ENCODE measurements around the gene ABHD14A. TPM values are rescaled to one million over a fixed set of nuclear protein-coding genes. Genes with fewer than 3 reads are reported as not detected.
A peak's percentile ranks its signal among the peaks of the same experiment; 100 is the strongest.

Gene ABHD14A
- total and polyA plus RNA-seq, 2 of the 4 experiments (the other 2 are of a cell fraction) = 3.4 to 10.0 TPM

- Histone ChIP-seq H2BK5ac (ENCODE audit: low read depth, low read length, poor library complexity, severe bottlenecking) (no peak overlapping the region), H3K79me1 (ENCODE audit: low read depth in 1 of 2, low read length in 2 of 2) (no peaks in the 10 kb centered on the region), H3K18ac (ENCODE audit: low read depth, low read length) (no peak overlapping the region), H4K91ac (ENCODE audit: insufficient read depth, low read depth, low read length) (no peak overlapping the region), H2BK20ac (ENCODE audit: low read depth, low read length) (no peak overlapping the region), H3K23ac (ENCODE audit: low read depth, low read length) (no peak overlapping the region), H3K56ac (ENCODE audit: extremely low read depth, insufficient read depth, low read length) (no peak overlapping the region), H3K14ac (replicated peaks; ENCODE audit: low read depth, low read length) (no peak overlapping the region), H4K20me1 (ENCODE audit: insufficient read depth, low read length) (no peaks in the 10 kb centered on the region), H2AK5ac (ENCODE audit: low read depth, low read length) (peak overlapping the region; percentile 50; the same call in 1 of the 2 replicates), H4K8ac (ENCODE audit: low read depth in 2 of 2, low read length in 2 of 2) (no peak overlapping the region), H3K4me2 (ENCODE audit: low read depth, low read length) (no peak overlapping the region), H2AK9ac (replicated peaks; ENCODE audit: low read depth, low read length, poor library complexity) (no peak overlapping the region), H3K4me3 (ENCODE audit: insufficient read depth, low read depth, low read length) (no peak overlapping the region), H3K4me1 (ENCODE audit: control insufficient read depth, insufficient read depth, low read length) (peaks cover 10% of the 10 kb centered on the region), H3K27ac (ENCODE audit: insufficient read depth, low read length) (no peak overlapping the region), H2AFZ (replicated peaks; ENCODE audit: low read length, poor library complexity) (no peak overlapping the region), H3K9me3 (ENCODE audit: control insufficient read depth, insufficient read depth, low read length) (no peaks in the 10 kb centered on the region), H3K27me3 (ENCODE audit: control insufficient read depth, insufficient read depth, low read length) (no peaks in the 10 kb centered on the region), H2BK15ac (ENCODE audit: low read depth, low read length) (no peak overlapping the region), H3K9me1 (ENCODE audit: insufficient read depth, low read length) (peaks cover 13% of the 10 kb centered on the region; the same call in 1 of the 2 replicates), H4K5ac (ENCODE audit: low read depth, low read length) (no peak overlapping the region), H3K4ac (ENCODE audit: low read depth, low read length) (no peak overlapping the region), H3K36me3 (ENCODE audit: control insufficient read depth, insufficient read depth, low read length) (no peaks in the 10 kb centered on the region), H2BK120ac (ENCODE audit: low read depth, low read length) (no peak overlapping the region), H3K9ac (ENCODE audit: low read depth, low read length) (no peak overlapping the region)
- BruUV-seq (replicated peaks) = no TSS peak
- intact Hi-C loops (cut with micrococcal nuclease) (no loop called here), in situ Hi-C loops (cut with MboI; ENCODE audit: low sequenced_read_pairs) (no loop called here), dilution Hi-C loops (cut with HindIII; ENCODE audit: low sequenced_read_pairs, unreplicated experiment) (no loop called here)
- ChIA-PET CTCF (interaction anchor here (0.6 kb wide), 1 partner anchor 430 kb away, joined by 7 read pairs; no protein-coding TSS in a partner anchor), POLR2A (ENCODE audit: unreplicated experiment) (interaction anchor here (0.5 kb wide), 1 partner anchor 23 kb away, joined by 4 read pairs; the partner anchor contains the start of gene RPL29)
- DNase-seq = no peak
- WGBS, 2 experiments (ENCODE audit: extremely low coverage in 2 of 2, insufficient read length in 1 of 2) = 95% methylated on average over 15 of the region's 21 CpGs; no CpG with 5 or more reads in 1 of the 2 experiments
- no peak for ATAC-seq (ENCODE audit: low read depth)
- TF ChIP-seq CTCF (conservative IDR thresholded peaks at IDR 0.05; ENCODE audit: low read depth, low read length) (no peak), MAZ (IDR thresholded peaks at IDR 0.05; ENCODE audit: borderline replicate concordance, low read depth, low read length) (no peak), FOS (IDR thresholded peaks at IDR 0.05; ENCODE audit: low read depth, low read length) (no peak), RFX5 (IDR thresholded peaks at IDR 0.05; ENCODE audit: low read depth, low read length) (no peak), BHLHE40 (IDR thresholded peaks at IDR 0.05; ENCODE audit: low read depth, low read length) (no peak), USF2 (IDR thresholded peaks at IDR 0.05; ENCODE audit: low read depth, low read length) (no peak), SMC3 (IDR thresholded peaks at IDR 0.05; ENCODE audit: low read depth, low read length) (no peak), MXI1 (IDR thresholded peaks at IDR 0.05; ENCODE audit: borderline replicate concordance, low read depth, low read length) (no peak), NFE2L2 (IDR thresholded peaks at IDR 0.05; ENCODE audit: low read depth, low read length) (no peak), CHD1 (IDR thresholded peaks at IDR 0.05; ENCODE audit: low read depth, low read length) (no peak), RCOR1 (IDR thresholded peaks at IDR 0.05; ENCODE audit: insufficient replicate concordance, low read length) (no peak), CEBPB (IDR thresholded peaks at IDR 0.05; ENCODE audit: low read depth, low read length) (no peak), RAD21 (IDR thresholded peaks at IDR 0.05; ENCODE audit: low read length) (no peak), POLR2A (IDR thresholded peaks at IDR 0.05; ENCODE audit: low read depth, low read length) (no peak), MAFK (IDR thresholded peaks at IDR 0.05; ENCODE audit: low read depth, low read length) (no peak)
- TF ChIP-seq, protein P1, sequence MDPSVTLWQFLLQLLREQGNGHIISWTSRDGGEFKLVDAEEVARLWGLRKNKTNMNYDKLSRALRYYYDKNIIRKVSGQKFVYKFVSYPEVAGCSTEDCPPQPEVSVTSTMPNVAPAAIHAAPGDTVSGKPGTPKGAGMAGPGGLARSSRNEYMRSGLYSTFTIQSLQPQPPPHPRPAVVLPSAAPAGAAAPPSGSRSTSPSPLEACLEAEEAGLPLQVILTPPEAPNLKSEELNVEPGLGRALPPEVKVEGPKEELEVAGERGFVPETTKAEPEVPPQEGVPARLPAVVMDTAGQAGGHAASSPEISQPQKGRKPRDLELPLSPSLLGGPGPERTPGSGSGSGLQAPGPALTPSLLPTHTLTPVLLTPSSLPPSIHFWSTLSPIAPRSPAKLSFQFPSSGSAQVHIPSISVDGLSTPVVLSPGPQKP (IDR thresholded peaks at IDR 0.05; ENCODE audit: borderline replicate concordance, low read depth, low read length) = no peak
Observed at GRCh38 chr3:52018319-52019000, 43.6 kb downstream of the ABHD14A start.
